ENCODE results near the gene IL1RN.

GRCh38 chr2:113136828-113137775 is 9.7 kb downstream of the IL1RN start:
- TF ChIP-seq, protein P1, sequence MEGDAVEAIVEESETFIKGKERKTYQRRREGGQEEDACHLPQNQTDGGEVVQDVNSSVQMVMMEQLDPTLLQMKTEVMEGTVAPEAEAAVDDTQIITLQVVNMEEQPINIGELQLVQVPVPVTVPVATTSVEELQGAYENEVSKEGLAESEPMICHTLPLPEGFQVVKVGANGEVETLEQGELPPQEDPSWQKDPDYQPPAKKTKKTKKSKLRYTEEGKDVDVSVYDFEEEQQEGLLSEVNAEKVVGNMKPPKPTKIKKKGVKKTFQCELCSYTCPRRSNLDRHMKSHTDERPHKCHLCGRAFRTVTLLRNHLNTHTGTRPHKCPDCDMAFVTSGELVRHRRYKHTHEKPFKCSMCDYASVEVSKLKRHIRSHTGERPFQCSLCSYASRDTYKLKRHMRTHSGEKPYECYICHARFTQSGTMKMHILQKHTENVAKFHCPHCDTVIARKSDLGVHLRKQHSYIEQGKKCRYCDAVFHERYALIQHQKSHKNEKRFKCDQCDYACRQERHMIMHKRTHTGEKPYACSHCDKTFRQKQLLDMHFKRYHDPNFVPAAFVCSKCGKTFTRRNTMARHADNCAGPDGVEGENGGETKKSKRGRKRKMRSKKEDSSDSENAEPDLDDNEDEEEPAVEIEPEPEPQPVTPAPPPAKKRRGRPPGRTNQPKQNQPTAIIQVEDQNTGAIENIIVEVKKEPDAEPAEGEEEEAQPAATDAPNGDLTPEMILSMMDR (IDR thresholded peaks at IDR 0.05) = peak in 5 of 6 experiments; percentile 53 to 77 (median 63)
- TF ChIP-seq POLR2A (IDR thresholded peaks at IDR 0.05) = no peak

Measured in thyroid gland (tissue), 4 donors.